Prostate gland (tissue), 2 donors: ENCODE results near the gene CAB39L.

Source experiments
- CTCF ChIP-seq, 4 experiments: fragments of 200-600 bp in 2 of 4; fragments of 450-650 bp in 2 of 4; sonication (generic) in 2 of 4; IDR thresholded peaks; 1 replicate in 3 of 4; 2 replicates in 1 of 4; pipeline ENCODE4 v1.5.1; 2016 to 2019; ENCODE audit warnings: antibody characterized with exemption in 4 of 4, mild to moderate bottlenecking in 2 of 4, moderate library complexity in 2 of 4
- POLR2A ChIP-seq: fragments of 450-650 bp; IDR thresholded peaks from one replicate; pipeline ENCODE4 v1.6.1; 2016; ENCODE audit warnings: antibody characterized with exemption, mild to moderate bottlenecking
- POLR2AphosphoS5 ChIP-seq: sonication (generic); formaldehyde crosslinking; IDR thresholded peaks from one replicate; pipeline ENCODE4 v1.6.1; 2017; ENCODE audit warnings: antibody characterized with exemption

GRCh38 chr13:49444524-49445395 lies 896 bp upstream of the CAB39L start:
- no peak for TF ChIP-seq POLR2A
- TF ChIP-seq CTCF (IDR thresholded peaks at IDR 0.05): no peak
- TF ChIP-seq POLR2AphosphoS5: peak; percentile 77
